ENCODE data around the gene KCP. TPM values are rescaled to one million over a fixed set of nuclear protein-coding genes. Genes with fewer than 3 reads are reported as not detected.

Gene KCP
- total and polyA plus RNA-seq, 9 donors, result 0.05 to 1.8 (median 0.20) TPM; not detected in 4

DNA sequence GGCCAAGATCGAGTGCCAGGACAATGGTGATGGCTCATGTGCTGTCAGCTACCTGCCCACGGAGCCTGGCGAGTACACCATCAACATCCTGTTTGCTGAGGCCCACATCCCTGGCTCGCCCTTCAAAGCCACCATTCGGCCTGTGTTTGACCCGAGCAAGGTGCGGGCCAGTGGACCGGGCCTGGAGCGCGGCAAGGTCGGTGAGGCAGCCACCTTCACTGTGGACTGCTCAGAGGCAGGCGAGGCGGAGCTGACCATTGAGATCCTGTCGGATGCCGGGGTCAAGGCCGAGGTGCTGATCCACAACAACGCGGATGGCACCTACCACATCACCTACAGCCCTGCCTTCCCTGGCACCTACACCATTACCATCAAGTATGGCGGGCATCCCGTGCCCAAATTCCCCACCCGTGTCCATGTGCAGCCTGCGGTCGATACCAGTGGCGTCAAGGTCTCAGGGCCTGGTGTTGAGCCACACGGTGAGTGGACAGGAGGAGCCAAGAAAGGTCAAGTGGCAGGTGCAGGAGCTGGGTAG, 65.7 kb downstream of the KCP start:
- H3K36me3 ChIP-seq, result no peaks in the 10 kb centered on the region
- H3K4me3 ChIP-seq, result no peak overlapping the region
- DNase-seq, result no peak
- 89 to 90% (median 89%) methylated on average over 25 of the region's 25 CpGs for WGBS, 3 donors
- no peak overlapping the region for H3K27ac ChIP-seq
- TF ChIP-seq, protein P1, sequence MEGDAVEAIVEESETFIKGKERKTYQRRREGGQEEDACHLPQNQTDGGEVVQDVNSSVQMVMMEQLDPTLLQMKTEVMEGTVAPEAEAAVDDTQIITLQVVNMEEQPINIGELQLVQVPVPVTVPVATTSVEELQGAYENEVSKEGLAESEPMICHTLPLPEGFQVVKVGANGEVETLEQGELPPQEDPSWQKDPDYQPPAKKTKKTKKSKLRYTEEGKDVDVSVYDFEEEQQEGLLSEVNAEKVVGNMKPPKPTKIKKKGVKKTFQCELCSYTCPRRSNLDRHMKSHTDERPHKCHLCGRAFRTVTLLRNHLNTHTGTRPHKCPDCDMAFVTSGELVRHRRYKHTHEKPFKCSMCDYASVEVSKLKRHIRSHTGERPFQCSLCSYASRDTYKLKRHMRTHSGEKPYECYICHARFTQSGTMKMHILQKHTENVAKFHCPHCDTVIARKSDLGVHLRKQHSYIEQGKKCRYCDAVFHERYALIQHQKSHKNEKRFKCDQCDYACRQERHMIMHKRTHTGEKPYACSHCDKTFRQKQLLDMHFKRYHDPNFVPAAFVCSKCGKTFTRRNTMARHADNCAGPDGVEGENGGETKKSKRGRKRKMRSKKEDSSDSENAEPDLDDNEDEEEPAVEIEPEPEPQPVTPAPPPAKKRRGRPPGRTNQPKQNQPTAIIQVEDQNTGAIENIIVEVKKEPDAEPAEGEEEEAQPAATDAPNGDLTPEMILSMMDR (IDR thresholded peaks at IDR 0.05), result no peak
- TF ChIP-seq EP300 (IDR thresholded peaks at IDR 0.05), result no peak
- no peak for TF ChIP-seq POLR2A (IDR thresholded peaks at IDR 0.05)
- no peaks in the 10 kb centered on the region for H3K4me1 ChIP-seq (ENCODE audit: insufficient read depth)
- H3K27me3 ChIP-seq, result no peaks in the 10 kb centered on the region
- intact Hi-C loops (cut with DNase I), result no loop called here
- H3K9me3 ChIP-seq, result no peaks in the 10 kb centered on the region

DNA sequence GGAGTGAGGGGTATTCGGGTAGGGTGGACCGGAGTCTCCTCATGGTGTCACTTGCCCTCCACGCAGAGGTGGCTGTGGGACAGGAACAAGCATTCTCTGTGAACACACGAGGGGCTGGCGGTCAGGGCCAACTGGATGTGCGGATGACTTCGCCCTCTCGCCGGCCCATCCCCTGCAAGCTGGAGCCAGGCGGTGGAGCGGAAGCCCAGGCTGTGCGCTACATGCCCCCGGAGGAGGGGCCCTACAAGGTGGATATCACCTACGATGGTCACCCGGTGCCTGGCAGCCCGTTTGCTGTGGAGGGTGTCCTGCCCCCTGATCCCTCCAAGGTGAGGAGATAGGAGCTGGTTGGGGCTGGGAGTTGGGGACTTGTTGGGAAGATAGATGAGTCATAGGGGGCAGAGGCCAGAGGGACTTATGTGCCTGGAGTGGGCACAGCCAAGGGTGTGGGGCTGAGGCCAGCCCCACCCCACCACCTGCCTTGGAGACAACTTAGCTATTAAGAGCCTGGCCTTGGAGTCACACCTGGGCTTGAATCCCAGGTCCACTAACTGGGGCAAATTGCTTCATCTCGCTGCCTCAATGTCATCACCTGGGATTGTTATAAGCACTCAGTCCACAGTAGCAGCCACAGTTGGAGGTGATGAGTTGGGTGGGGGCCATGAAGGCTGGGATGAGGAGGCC, 66.4 kb downstream of the KCP start:
- Histone ChIP-seq H3K4me1 (ENCODE audit: insufficient read depth) (no peaks in the 10 kb centered on the region), H3K27ac (no peak overlapping the region), H3K36me3 (no peaks in the 10 kb centered on the region), H3K9me3 (no peaks in the 10 kb centered on the region), H3K27me3 (no peaks in the 10 kb centered on the region), H3K4me3 (no peak overlapping the region)
- WGBS, 3 donors, result 88 to 92% (median 89%) methylated on average over 17 of the region's 17 CpGs
- no peak for DNase-seq
- TF ChIP-seq POLR2A (IDR thresholded peaks at IDR 0.05) (no peak), EP300 (IDR thresholded peaks at IDR 0.05) (no peak)
- intact Hi-C loops (cut with DNase I), result no loop called here

DNA sequence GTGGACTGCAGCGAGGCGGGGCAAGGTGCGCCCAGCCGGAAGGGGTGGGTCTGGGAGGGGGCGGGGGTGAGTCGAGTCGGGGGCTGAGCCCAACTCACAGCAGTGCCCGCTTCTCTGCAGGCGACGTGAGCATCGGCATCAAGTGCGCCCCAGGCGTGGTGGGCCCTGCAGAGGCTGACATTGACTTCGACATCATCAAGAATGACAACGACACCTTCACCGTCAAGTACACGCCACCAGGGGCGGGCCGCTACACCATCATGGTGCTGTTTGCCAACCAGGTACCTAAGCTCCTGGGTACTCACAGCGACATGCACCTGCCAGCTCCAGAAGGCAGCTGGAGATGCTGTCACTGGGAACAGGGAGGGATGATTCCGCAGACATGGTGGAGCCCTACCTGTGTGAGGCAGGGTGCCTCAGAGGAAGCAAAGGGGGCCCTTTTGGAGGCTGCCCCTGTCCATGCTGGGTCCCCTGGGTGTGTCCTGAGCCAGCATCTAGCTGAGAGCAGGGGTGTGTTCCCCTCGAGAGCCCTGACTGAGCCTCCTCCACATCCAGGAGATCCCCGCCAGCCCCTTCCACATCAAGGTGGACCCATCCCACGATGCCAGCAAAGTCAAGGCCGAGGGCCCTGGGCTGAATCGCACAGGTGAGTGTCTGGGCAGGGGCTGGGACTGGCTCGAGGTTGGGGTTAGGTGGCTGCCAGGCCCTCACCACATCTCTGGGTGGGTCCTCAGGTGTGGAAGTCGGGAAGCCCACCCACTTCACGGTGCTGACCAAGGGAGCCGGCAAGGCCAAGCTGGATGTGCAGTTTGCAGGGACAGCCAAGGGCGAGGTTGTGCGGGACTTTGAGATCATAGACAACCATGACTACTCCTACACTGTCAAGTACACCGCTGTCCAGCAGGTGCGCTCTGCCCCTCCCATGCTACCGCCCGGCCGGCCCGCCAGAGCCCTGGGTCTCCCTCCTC, 67.6 kb downstream of the KCP start:
- peak in 1 of 5 donors; percentile 12 for DNase-seq

DNA sequence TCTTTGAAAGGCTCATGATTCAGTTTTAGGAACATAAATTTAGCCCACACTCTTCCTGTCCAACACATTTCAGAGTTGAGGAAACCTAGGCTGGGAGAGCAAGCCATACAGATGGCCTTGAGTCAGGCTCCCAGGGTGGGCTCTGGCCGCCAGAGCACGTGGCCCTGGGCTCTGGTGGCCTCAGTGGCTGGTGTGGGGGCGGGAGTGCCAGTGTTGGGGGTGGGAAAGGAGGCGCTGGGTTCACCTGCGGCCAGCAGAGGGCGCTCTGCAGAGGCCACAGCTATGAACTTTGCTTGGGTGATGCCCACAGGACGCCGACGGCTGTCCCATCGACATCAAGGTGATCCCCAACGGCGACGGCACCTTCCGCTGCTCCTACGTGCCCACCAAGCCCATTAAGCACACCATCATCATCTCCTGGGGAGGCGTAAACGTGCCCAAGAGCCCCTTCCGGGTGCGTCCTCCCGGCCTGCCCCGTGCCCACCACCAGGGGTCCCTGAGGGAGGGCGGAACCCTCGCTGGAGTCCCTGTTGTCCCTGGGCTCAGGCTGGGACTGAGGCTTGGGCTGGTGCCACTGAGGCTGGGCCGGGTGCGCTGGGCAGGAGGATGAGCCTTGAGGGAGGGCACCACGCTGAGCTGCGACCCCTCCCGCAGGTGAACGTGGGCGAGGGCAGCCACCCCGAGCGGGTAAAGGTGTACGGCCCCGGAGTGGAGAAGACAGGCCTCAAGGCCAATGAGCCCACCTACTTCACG, 68.4 kb downstream of the KCP start:
- H3K27ac ChIP-seq, result no peak overlapping the region
- 67 to 73% (median 67%) methylated on average over 34 to 35 of the region's 35 CpGs for WGBS, 3 donors

More for the DNA sequence above, 67.6 kb downstream of the KCP start:
- 91 to 92% (median 92%) methylated on average over 38 of the region's 38 CpGs for WGBS, 3 donors
- Histone ChIP-seq H3K9me3 (no peaks in the 10 kb centered on the region), H3K4me3 (no peak overlapping the region), H3K27ac (no peak overlapping the region), H3K4me1 (ENCODE audit: insufficient read depth) (no peaks in the 10 kb centered on the region), H3K36me3 (no peaks in the 10 kb centered on the region), H3K27me3 (no peaks in the 10 kb centered on the region)
- TF ChIP-seq EP300 (IDR thresholded peaks at IDR 0.05), result no peak
- TF ChIP-seq, protein P1 (IDR thresholded peaks at IDR 0.05), result no peak
- TF ChIP-seq POLR2A (IDR thresholded peaks at IDR 0.05), result no peak
- intact Hi-C loops (cut with DNase I), result no loop called here

More for the DNA sequence above, 68.4 kb downstream of the KCP start:
- TF ChIP-seq EP300 (IDR thresholded peaks at IDR 0.05) (no peak), POLR2A (IDR thresholded peaks at IDR 0.05) (no peak)
- TF ChIP-seq, protein P1 (IDR thresholded peaks at IDR 0.05), result peak in 2 of 3 donors; percentile 12 to 15
- Histone ChIP-seq H3K27me3 (no peaks in the 10 kb centered on the region), H3K36me3 (no peaks in the 10 kb centered on the region), H3K4me3 (no peak overlapping the region), H3K4me1 (ENCODE audit: insufficient read depth) (no peaks in the 10 kb centered on the region), H3K9me3 (no peaks in the 10 kb centered on the region)
- peak in 1 of 5 donors; percentile 32 for DNase-seq
- intact Hi-C loops (cut with DNase I), result no loop called here

All from ovary (tissue), 9 donors.